SIG-M5 treated with dmso at 0.1 percent for 504 hours (cell line): ENCODE measurements around the gene PLD6.

Source experiments
- DNase-seq: peaks from one replicate; lab custom pipeline; 2025; ENCODE audit not compliant: unreplicated experiment; lab: John Stamatoyannopoulos, UW

Gene PLD6

DNA sequence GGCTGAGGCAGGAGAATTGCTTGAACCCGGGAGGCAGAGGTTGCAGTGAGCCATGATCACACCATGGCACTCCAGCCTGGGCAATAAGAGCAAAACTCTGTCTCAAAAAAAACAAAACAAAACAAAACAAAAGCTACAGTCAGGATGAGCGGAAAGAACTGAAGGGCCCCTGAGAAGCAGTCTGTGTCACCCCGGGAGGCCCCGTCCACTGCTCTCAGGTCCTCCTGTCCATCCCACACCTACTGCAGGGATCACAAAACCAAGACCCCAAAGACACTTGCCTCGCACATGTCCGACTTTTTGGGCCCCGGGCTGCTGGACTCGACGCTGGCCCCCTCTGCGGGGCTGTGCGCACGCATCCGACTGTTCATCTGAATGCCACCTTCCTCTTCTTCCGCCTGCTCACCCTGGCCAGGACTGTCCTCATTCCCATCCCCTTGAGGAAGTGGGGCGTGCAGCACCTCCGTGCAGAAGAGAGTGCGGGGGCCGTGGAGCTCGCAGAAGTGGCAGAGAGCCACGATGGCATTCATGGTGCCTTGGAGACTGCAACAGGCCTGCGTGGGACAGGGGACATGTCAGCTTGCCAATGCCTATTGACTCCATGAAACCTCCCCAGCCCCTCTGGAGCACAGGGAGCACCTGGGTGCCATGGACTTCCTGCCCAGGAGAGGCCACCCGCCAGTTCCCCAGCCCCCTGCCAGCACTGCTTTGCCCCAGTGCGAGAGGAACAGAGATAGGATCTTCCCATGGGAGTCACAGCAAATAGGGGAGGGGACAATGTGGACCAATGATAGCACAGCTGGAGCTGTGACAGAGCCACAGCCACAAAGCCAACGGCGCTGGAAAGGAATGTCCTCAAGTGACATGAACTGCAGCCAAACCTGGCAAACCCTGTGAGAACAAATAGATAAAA lies 21.7 kb upstream of the PLD6 start:
- no peak for DNase-seq

DNA sequence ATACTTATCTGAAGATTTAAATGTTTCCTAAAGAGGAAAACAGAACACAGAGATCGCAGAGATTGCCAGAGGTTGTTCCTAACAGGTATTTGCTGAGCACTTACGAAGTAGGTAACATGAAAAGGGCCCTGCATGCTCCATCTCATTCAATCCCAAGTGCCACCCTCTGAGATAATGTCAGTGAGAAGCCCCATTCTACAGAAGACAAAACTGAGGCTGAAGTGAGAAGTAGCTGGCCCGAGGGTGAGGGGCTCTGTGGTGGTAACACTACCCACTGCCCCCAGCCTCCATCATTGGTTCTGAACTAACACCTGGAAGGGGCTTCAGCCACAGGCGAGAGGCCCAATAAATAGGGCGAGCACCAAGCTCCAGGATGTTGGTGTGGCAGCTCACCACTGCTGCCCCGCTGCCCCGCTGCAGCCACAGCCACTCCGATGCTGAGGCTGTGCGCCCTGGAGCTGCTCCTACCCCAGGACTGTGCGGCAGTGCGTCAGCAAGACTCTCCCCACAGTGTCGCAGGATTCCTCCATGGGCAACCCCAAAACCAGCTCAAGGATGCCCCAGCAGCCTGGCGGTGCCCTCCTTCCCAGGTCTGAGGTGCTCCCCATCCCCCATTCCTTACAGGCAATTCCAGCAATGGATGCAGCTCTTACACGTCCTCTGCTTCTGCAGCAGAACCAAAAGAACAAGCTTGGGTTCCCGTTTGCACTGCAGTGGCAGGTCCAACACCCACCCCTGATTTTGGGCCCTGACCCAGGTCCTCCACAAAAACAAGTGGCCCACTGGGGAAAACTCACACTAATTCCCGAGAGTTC lies 20.5 kb upstream of the PLD6 start:
- no peak for DNase-seq

DNA sequence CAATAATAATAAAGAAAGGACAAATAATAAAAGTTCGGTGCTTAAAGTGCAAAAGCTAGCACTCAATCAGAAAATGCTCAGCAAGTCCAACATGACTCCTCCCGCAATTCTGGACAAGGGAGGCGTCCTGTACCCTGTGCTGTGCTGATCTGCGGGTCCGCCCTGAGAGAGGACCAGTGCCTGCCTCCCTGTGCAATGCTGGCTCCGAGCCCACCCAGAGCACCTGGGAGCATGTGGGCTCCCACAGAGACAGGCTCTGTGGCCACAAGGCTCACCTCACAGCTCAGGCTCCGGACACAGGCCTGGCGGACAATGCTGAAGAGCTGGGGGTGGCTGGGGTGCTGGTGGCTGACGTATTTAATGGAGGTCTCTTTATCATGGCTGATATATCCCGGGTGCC lies 19.8 kb upstream of the PLD6 start:
- no peak for DNase-seq

DNA sequence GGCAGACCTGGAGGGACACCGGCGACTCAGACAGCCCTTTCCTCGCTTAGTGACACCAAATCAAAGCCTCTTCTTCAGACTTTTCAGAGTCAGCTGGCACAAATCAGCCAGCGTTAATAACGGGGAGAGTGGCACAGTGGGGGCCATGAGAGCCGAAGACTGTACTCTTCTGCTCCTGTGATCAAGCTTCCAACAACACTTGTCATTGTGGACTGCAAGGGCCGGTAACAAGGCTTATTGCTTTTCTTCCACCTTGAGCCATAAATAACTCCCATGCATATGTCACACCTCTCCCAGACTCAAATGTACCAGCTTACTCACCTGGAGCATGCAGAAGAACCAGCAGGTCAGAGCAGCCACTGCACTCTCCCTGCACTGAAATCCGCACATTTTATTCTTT lies 18.0 kb upstream of the PLD6 start:
- no peak for DNase-seq

DNA sequence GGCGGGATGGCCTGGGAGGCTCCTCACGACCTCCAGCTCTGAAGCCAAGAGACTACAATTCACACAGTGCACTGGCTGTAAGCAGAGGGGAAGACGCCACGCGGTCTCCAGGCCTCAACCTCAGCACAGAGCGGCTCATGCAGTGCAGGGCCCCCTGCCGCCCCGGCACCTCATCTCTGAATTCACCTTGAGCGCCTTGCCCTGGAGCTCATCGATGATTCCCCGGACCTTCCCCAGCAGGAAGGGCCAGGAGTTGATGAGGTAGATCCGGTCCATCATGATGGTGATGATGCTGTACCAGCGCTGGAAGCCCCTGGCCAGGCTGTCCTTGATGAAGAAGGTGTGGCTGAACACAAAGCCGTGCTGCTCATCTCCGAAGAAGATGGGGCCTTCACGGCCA lies 17.6 kb upstream of the PLD6 start:
- no peak for DNase-seq

DNA sequence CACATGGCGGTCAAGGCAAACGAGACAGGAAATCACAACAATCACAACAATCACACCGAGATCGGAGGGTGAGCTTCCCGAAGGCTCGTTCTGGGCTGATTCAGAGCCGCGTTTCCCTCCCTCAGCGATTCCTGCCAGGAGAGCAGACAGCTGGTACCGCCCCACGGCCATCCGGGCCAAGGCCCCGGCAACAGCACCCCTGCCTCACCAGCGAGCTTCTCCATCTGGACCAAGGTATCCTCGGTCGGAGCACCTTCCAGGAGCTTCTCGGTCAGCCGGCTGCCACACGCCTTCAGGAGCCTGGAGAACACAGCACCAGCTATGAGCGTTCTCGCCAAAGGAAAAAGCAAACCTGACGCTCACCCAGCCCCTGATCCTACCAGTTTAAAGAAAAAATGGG lies 15.2 kb upstream of the PLD6 start:
- DNase-seq: no peak

DNA sequence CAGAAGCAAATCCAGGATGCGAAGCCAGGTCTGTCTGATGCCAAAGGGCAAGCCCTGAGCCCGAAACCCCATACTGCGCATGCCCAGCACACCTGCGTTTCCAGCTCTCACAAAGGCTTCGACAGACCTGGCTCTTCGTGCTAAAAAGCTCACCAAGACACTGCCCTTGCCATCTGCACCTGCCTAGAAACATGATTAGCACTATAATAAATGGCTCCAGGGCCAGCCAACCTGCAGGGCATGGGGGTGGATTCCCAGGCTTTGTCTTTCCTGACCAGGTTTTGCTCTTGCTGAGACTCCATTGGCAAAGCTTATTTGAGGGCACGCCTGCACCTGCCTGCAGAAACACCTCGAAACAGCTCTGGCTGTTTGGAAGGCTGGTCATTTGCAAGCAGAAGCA lies 14.4 kb upstream of the PLD6 start:
- no peak for DNase-seq

DNA sequence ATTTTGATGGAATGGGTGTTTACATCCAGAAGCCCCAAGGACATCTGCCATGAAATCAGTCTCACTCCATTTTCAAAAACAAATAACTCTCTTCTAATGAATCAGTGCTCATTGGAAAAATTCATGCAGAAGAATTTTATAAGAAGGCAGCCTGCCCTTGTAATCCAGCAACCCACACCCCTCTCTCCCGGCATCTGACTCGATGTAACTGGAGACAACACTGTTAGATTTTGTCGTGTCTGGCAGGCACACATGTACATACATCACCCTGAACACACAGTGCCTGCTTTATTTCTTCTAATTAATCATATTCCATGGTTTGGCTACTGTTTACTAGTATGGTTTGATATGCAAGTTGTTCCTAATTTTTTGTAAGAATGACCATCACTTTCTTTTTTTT lies 11.9 kb upstream of the PLD6 start:
- no peak for DNase-seq

DNA sequence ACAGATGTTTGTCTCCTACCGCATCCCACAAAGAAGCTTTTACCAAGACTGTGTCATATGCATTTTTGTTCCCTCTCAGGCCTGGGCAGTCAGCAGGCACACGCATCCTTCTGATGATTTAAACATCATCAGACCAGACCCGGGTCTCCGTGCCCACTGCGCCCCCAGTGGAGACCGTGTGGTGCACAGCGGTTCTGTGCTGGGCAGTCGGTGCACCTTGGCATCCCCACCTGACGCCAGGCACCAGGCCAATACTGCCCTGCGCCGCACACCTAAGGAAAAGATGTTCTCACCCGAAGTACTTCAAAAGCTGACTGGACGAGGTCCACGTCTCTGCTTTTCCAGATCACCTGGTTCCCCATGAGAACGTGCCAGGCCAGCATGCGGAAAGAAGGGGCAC lies 10.6 kb upstream of the PLD6 start:
- DNase-seq: no peak

DNA sequence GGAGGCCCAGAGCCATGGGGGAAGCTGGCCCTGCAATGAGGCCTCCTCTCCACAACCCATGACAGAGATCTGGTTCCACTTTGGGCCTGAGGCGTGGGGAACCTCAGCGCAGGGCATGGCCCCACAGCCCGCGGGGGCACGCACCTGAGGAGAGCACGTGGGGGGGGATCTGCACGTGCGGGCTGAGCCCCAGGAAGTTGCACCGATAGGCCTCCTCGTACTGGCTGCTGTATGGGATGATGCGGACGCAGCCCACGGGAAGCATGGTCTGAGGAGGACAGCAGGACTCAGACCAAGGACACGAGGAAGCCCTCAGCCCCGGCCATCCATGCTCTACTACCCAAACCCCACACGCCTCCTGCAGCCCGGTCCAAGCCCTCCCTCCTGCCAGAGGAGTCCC lies 10.1 kb upstream of the PLD6 start:
- DNase-seq: no peak

DNA sequence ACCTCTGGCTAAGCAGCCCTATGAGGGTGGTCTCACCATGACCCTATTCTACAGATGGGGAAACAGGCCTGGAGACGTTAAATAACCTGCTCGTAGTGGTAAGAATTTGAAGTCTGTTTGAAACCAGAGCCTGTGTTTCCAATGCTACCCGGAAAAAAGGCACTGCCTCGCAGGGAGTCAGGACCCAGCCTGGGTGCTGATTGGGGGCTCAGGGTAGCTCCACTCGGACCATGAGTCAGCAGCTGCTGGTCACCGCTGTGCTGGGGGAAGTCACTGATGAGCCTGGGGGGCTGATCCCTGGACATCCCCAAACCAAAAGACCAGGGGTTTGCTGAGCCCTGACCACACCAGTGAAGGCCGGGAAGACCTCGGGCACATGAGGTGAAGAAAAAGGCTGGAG lies 9.4 kb upstream of the PLD6 start:
- no peak for DNase-seq

DNA sequence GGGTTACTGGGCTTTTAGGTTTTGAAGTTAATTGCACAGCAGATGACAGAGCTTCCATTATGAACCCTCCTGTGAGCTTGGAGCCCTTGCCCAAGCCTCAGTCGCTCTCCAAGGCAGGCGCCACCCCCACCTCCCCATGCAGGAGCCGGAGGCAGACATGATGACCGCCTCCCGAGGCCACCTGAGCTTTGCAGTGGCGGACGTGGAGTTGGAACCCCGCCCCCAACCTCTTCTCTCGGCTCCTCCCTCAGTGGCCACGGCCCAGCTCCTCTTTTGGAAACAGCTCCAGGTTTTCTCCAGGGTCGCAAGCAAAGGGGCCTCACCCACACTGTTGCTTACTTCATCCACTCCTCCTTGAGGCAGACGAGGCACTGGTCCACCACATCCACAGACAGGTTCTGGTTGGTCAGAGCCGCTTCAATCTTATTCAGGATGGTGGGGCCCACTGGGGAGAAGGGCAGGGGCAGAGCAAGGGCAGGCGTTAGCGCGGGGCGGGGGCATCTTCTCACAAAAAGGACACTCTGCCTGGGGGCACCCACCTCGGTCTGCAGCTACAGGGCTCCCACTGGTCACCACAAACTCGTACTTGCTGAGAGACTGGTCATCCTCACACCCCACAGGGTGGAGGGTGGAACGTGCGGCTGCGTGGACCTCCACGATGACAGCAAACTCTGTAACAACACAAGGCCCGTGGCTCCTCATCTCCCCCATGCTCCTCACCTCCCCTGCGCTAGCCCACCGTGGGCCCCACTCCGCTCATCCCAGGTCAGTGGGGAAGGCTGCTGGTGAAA lies 8.7 kb upstream of the PLD6 start:
- DNase-seq: no peak

DNA sequence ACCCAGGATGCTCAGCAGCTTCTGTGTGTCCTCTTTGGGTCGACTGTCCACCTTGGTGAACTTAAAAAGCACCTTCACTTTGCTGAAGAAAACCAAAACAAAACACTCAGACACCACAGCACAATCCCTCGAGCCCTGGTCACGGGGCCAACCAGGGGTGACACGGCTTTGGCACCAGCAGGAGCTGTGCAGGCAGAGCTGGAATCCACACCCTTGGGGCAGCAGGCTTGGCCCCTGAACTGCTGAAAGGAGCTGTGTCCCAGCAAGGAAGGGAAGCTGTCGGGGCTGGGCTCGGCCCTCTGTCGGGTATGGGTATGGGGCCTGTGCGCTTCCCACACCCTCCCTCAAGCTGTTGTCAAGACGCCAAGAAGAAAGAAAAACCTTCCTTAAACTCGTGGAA lies 7.6 kb upstream of the PLD6 start:
- DNase-seq: no peak

DNA sequence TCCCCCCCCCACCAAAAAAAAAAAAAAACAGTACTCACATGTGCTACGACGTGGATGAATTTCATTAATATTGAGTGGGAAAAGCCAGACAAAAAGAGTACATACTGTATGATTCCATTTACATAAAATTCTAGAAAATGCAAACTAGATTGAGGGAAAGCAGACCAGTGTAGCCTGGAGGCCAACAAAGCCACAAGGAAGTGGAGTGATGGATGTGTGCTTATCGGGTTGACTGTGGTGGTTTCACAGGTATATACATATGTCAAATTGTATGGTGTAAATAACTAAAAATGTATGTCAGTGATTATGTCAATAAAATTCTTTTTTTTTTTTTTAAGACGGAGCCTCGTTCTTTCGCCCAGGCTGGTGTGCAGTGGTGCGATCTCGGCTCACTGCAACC lies 1.9 kb upstream of the PLD6 start:
- no peak for DNase-seq

DNA sequence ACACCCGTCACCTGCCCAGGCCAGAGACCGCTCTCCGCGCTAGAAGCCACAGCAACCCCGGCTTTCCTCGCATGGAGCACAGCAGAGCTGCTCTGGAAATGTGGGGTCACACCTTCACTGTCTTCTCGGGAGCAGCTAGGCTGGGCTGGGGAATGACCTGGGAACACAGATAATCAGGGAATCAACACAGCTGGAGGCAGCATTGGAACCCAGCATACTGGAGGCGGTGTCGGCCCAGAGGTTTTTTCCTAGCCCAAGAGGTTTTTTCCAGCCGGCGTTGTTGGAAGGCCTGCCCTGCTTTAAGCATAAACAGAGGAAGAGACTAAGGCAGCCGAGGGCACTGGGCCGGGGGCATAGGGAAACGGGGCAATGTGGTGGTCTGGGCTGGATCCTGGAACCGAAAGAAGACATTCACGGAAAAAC lies 791 bp upstream of the PLD6 start:
- no peak for DNase-seq

DNA sequence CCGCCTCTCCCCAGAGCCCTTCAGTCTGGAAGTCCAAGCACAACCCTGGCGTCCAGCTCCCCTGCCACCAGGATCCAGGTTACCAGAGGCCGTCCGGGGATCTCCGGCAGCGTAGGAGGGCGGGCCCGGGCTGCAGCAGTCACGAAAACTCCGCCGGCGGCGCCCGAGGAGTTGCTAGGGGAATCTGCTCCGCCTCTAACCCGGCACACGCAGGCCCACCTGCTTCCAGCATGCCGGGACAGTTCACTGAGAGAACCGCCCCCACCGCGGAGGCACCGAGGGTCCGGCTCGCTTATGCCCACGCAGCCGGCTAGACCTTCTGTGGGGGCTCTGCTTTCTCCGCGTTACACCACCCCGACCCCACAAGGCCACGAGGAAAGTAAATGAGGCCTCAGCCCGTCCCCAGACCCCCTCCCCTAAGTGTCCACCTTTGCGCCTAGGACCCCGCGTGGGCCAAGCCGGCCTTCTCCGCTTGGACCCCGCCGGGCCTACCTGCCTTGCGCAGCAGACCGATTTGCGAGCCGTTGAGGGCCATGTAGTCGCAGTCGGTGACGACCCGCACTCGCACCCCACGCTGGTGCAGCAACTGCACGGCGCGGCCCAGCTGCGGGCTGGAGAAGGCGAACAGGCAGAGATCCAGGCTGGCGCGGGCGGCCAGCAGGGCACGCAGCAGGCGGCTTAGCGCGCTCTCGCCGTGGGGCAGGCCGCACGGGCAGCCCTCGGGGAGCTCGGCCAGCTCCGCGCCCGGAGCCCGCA lies 587 bp downstream of the PLD6 start:
- DNase-seq: peak; percentile 33

DNA sequence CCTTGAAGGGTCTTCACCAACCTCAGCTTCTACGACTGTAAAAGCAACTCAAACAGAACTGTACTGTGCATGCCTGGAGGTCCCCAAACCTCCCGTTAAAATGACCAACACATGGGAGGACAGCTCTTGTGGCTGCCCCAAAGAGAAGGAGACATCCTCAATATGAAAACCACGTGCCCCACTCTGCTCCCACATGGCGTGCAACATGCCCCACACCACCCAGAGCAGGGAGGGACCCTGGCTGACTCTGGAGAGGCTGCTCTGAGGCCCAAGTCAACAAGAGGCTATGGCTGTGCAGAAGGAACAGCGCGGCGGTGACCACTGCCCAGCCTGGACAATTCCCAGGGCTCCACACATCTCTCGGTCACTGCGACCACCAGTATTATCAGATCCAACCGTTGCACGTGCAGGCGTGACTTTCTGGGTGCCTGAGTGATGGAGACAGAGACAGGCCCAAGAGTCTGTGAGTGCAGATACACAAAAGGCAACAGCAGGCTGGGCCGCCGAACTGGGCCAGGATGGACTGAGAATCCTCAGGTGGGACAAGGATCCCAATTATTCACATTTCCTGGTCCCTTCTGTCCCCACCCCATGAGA lies 1.4 kb downstream of the PLD6 start:
- DNase-seq: no peak

DNA sequence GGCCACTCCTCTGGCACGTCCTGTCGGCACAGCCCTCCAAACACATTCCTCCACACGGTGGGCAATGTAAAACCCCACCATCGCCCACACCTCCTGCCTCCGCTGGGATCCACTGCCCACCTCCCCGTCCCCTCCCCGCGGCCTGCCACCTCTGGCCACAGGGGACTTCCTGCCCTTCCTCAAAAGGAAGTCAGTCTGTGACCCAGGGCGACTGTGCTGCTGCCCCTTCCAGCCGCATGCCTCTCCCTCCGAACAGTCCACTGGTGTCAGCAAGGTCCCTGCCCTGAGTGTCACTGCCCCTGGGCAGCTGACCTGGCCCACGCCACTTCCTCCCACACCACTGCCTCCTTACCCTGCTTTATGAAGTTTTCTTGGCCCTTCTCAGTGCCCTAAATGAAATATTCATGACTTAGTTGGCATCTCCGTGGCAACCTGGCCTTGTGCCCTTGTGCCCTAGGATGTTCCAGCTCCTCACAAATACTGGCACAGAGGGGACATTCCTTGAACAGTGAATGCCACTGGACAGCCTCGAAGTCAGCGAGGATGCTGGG lies 2.0 kb downstream of the PLD6 start:
- no peak for DNase-seq

DNA sequence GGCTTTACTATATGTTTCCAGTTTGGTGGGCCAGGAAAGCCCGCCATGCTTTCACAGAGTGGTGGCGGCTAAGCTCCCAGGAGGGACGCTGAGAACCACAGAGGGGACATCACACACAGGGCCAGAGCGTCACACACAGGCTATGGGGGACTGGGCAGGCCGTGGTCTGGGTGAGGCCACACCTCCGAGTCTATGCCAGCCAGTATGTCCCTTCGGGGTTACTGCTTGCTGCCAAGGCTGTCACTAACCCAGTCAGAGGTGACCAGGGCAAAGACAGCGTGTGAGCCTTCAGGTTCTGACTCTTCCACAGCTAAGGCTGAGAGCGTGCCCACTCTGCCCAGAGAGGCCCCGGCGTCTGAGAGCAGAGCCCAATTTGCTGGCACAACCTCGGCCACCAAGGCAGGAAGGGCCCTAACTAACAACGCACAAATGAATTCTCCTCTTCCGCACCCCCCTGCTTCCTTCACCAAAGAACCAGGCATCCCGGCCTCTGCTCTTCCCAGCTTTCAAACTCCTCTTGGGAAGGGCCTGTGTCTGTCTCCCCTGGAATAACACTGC lies 2.9 kb downstream of the PLD6 start:
- no peak for DNase-seq

DNA sequence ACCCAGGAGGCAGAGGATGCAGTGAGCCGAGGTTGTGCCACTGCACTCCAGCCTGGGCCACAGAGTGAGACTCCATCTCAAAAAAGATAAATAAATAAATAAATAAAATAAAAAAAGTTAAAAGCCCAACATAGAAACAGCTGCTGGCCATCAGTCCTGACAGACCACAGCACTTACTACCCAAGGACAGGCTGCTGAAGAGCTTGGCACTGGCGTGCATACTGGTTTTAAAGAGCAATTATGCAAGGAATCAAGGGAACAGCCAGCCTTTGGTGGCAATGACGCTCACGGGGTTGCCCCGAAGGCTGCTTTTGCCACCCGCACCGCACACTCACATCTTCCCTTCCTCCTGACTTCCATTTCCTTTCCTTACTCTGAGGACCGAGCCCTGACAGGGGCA lies 4.2 kb downstream of the PLD6 start:
- DNase-seq: no peak
